Measurements from ENCODE around the gene RPUSD1. TPM values are rescaled to one million over a fixed set of nuclear protein-coding genes. Genes with fewer than 3 reads are reported as not detected.

The RPUSD1 gene
- total RNA-seq, 1 experiment from 2014 or later, result 72.6 TPM

GRCh38 chr16:739560-740458, 48.4 kb downstream of the RPUSD1 start:
- H3K9me3 ChIP-seq (ENCODE audit: low read length), result no peaks in the 10 kb centered on the region
- no peaks in the 10 kb centered on the region for H3K27me3 ChIP-seq (ENCODE audit: low read length)
- H3K36me3 ChIP-seq (ENCODE audit: low read depth, low read length), result no peaks in the 10 kb centered on the region
- peak overlapping the region; percentile 79 for H3K9ac ChIP-seq (ENCODE audit: low read length)
- H3K4me1 ChIP-seq (ENCODE audit: insufficient read depth, low read length), result peaks cover 5% of the 10 kb centered on the region; the same call in 1 of the 2 replicates
- H3K27ac ChIP-seq (ENCODE audit: low read length), result no peak overlapping the region
- peaks cover 12% of the 10 kb centered on the region for H3K79me2 ChIP-seq (ENCODE audit: low read length)
- ChIA-PET POLR2A (ENCODE audit: unreplicated experiment) (no interaction called here), CTCF (interaction anchor here (0.5 kb wide), 1 partner anchor 48 kb away, joined by 6 read pairs; the partner anchor contains the start of gene RPUSD1)
- H4K20me1 ChIP-seq (ENCODE audit: low read length), result no peaks in the 10 kb centered on the region
- H3F3A ChIP-seq (ENCODE audit: low read length, unreplicated experiment), result no peaks in the 10 kb centered on the region
- peak overlapping the region; percentile 97 for H3K4me2 ChIP-seq (ENCODE audit: low read length)
- intact Hi-C loops (cut with micrococcal nuclease), result loop anchor here (5.0 kb wide), 1 partner anchor 42 kb away; no protein-coding TSS in a partner anchor
- ATAC-seq, result peak; percentile 37
- peak overlapping the region; percentile 89 for H3K4me3 ChIP-seq (ENCODE audit: low read length)
- no peak for DNase-seq
- no peaks in the 10 kb centered on the region for H3K9me2 ChIP-seq (replicated peaks; ENCODE audit: low read length)
- no peak for TF ChIP-seq CTCF (conservative IDR thresholded peaks at IDR 0.05; ENCODE audit: low read depth, low read length)
- no peak for TF ChIP-seq EZH2 (IDR thresholded peaks at IDR 0.05; ENCODE audit: low read length, unreplicated experiment)
- no peak for TF ChIP-seq EZH2phosphoT487 (IDR thresholded peaks at IDR 0.05; ENCODE audit: borderline replicate concordance, low read length)
- TSS peak; percentile 32 for BruUV-seq (replicated peaks)
- peak overlapping the region; percentile 87; the same call in 1 of the 2 replicates for H2AFZ ChIP-seq (ENCODE audit: low read length)

- TF ChIP-seq EZH2phosphoT487 (IDR thresholded peaks at IDR 0.05; ENCODE audit: borderline replicate concordance, low read length), result no peak
- TF ChIP-seq EZH2 (IDR thresholded peaks at IDR 0.05; ENCODE audit: low read length, unreplicated experiment), result no peak
- TF ChIP-seq CTCF (conservative IDR thresholded peaks at IDR 0.05; ENCODE audit: low read depth, low read length), result no peak
- H3K79me2 ChIP-seq (ENCODE audit: low read length), result peaks cover 12% of the 10 kb centered on the region
- CTCF ChIA-PET, result interaction anchor here (0.7 kb wide), 1 partner anchor 16 kb away, joined by 3 read pairs; the partner anchor contains the start of gene ANTKMT
- DNase-seq (no peak), ATAC-seq (no peak)
- H3K36me3 ChIP-seq (ENCODE audit: low read depth, low read length), result no peaks in the 10 kb centered on the region; the same call in 1 of the 2 replicates
- H3K27ac ChIP-seq (ENCODE audit: low read length), result no peak overlapping the region
- H3K4me1 ChIP-seq (ENCODE audit: insufficient read depth, low read length), result peaks cover 5% of the 10 kb centered on the region; the same call in 1 of the 2 replicates
- no TSS peak for BruUV-seq (replicated peaks)
- H3K4me2 ChIP-seq (ENCODE audit: low read length), result no peak overlapping the region
- H3F3A ChIP-seq (ENCODE audit: low read length, unreplicated experiment), result no peaks in the 10 kb centered on the region
- no peaks in the 10 kb centered on the region for H3K9me3 ChIP-seq (ENCODE audit: low read length)
- no peak overlapping the region for H3K9ac ChIP-seq (ENCODE audit: low read length)
- H2AFZ ChIP-seq (ENCODE audit: low read length), result no peak overlapping the region
- no peak overlapping the region for H3K4me3 ChIP-seq (ENCODE audit: low read length)
- no peaks in the 10 kb centered on the region for H3K9me2 ChIP-seq (replicated peaks; ENCODE audit: low read length)
- H3K27me3 ChIP-seq (ENCODE audit: low read length), result no peaks in the 10 kb centered on the region
- POLR2A ChIA-PET (ENCODE audit: unreplicated experiment), result no interaction called here
- no peaks in the 10 kb centered on the region for H4K20me1 ChIP-seq (ENCODE audit: low read length)
- intact Hi-C loops (cut with micrococcal nuclease), result no loop called here
These were observed 51.2 kb downstream of the RPUSD1 start for GRCh38 chr16:736936-737481.

Data from PC-3 (cell line).